Lower leg skin (tissue), 4 donors: ENCODE results near the gene CCND1. TPM values are rescaled to one million over a fixed set of nuclear protein-coding genes. Genes with fewer than 3 reads are reported as not detected.

ENCODE experiments used
- DNase-seq, 2 donors: peaks; one replicate each; pipeline ENCODE4 v3.0.0-alpha.2; 2019; ENCODE audit warnings: low spot score in 2 of 2
- H3K4me3 ChIP-seq: fragments of 200-600 bp; sonication (generic); 2 replicates; pipeline ENCODE4 v1.5.1; 2017; ENCODE audit warnings: mild to moderate bottlenecking, low read depth; ENCODE audit not compliant: poor library complexity, severe bottlenecking
- POLR2A ChIP-seq, 2 donors: fragments of 450-650 bp; IDR thresholded peaks; one replicate each; pipeline ENCODE4 v1.6.1; 2016 to 2017; ENCODE audit warnings: antibody characterized with exemption in 2 of 2, mild to moderate bottlenecking in 1 of 2, moderate library complexity in 1 of 2
- whole genome bisulfite sequencing, 2 donors: methylation state at CpG; one replicate each; pipeline ENCODE4 v1.1.5; 2018; 5-methylcytosine and 5-hydroxymethylcytosine counted together
- intact Hi-C: fragments of 100-400 bp; cut with DNase I; formaldehyde crosslinking; loops from one replicate; pipeline ENCODE4 v1.15.0; 2023; ENCODE audit warnings: low total_unique reads
- total RNA-seq, 4 donors: library from RNA; depleted of rRNA; stranded (reverse); fragments of >200 nt; gene quantifications; one replicate each; pipeline ENCODE4 v1.1.0, GENCODE V29; 2016
- TF ChIP-seq, protein P1 (sequence below), 3 donors: fragments of 450-650 bp; IDR thresholded peaks; one replicate each; pipeline ENCODE4 v1.5.1; 2016; ENCODE audit warnings: antibody characterized with exemption in 3 of 3, mild to moderate bottlenecking in 3 of 3, moderate library complexity in 2 of 3

Gene CCND1
- total RNA-seq = 100 to 1,000 TPM; 194 to 370 (median 229) TPM

DNA sequence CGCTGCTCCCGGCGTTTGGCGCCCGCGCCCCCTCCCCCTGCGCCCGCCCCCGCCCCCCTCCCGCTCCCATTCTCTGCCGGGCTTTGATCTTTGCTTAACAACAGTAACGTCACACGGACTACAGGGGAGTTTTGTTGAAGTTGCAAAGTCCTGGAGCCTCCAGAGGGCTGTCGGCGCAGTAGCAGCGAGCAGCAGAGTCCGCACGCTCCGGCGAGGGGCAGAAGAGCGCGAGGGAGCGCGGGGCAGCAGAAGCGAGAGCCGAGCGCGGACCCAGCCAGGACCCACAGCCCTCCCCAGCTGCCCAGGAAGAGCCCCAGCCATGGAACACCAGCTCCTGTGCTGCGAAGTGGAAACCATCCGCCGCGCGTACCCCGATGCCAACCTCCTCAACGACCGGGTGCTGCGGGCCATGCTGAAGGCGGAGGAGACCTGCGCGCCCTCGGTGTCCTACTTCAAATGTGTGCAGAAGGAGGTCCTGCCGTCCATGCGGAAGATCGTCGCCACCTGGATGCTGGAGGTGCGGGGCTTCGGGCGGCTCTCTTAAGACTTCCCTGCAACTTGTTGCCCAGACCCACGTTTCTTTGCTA is at the start of gene CCND1:
CCND1 (plus strand) TSS at position 162 of the 587 bp plus-strand sequence; CDS start at position 320, 158 bp downstream.
- intact Hi-C loops = no loop called here
- peak in 1 of 2 donors; percentile 94 for DNase-seq
- H3K4me3 ChIP-seq = peak within 1 kb of the TSS; percentile 75
- no peak for TF ChIP-seq POLR2A (IDR thresholded peaks at IDR 0.05)
- TF ChIP-seq, protein P1, sequence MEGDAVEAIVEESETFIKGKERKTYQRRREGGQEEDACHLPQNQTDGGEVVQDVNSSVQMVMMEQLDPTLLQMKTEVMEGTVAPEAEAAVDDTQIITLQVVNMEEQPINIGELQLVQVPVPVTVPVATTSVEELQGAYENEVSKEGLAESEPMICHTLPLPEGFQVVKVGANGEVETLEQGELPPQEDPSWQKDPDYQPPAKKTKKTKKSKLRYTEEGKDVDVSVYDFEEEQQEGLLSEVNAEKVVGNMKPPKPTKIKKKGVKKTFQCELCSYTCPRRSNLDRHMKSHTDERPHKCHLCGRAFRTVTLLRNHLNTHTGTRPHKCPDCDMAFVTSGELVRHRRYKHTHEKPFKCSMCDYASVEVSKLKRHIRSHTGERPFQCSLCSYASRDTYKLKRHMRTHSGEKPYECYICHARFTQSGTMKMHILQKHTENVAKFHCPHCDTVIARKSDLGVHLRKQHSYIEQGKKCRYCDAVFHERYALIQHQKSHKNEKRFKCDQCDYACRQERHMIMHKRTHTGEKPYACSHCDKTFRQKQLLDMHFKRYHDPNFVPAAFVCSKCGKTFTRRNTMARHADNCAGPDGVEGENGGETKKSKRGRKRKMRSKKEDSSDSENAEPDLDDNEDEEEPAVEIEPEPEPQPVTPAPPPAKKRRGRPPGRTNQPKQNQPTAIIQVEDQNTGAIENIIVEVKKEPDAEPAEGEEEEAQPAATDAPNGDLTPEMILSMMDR (IDR thresholded peaks at IDR 0.05) = no peak
- 0% methylated on average over 15 to 39 of the region's 49 CpGs for WGBS, 2 donors

DNA sequence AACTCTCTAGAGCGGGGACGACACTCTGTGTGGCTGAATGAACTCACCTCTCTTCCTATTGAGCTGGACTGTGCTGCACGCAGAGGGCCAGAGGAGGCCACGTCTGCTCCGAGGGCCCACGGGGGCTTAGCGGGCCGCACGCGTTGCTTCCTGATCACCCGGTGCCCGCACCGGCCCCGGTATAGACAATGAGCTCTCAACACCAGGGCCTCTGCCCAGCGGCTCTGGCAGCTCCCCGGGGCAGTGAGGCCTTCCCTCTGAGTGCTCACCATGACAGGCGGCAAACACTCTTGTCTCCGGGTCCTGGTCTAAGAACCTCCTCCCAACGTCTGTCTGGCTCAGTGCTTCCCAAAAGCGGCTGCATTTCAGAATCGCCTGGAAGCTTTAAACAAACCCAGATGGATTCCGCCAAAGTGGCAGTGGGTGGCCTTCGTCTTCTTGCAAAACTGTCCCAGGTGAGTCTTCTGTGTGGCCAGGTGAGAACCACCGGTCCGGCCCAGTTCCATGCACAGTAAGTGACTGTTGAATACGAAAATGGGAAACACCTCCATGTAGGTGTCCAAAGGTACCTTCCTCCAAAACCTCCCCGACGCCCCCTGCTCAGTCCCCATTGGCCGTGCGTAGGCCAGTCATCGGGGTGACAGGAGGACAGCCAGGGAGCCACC is 47.8 kb upstream of the CCND1 start:
- intact Hi-C loops = no loop called here
- 77 to 87% methylated on average over 24 to 31 of the region's 31 CpGs for WGBS, 2 donors
- DNase-seq = peak in 1 of 2 donors; percentile 82
- H3K4me3 ChIP-seq = no peak overlapping the region
- TF ChIP-seq, protein P1 (IDR thresholded peaks at IDR 0.05) = no peak
- TF ChIP-seq POLR2A (IDR thresholded peaks at IDR 0.05) = no peak

DNA sequence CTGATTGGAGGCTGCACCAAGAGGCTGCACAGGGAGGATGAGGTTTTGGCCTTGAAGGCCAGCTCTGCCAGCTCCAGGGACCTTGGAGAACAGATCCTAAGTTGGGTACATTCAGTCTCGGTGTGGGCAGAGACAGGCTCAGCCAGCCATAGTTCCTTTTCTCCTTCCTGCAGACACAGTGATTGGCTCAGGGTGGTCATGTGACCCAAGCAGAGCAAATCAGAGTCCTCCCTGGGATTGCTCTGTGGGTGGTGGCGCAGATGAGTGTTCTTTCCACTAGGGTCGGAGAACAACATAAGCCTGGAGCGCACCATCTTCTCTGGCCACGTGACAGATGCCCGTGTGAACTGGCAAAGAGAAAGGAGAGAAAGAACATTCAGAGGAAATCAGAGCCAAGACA is 47.1 kb upstream of the CCND1 start:
- TF ChIP-seq, protein P1 (IDR thresholded peaks at IDR 0.05) = no peak
- intact Hi-C loops = no loop called here
- WGBS, 2 donors = 76 to 85% methylated on average over 6 of the region's 6 CpGs
- peak in 1 of 2 donors; percentile 32 for DNase-seq
- no peak overlapping the region for H3K4me3 ChIP-seq

DNA sequence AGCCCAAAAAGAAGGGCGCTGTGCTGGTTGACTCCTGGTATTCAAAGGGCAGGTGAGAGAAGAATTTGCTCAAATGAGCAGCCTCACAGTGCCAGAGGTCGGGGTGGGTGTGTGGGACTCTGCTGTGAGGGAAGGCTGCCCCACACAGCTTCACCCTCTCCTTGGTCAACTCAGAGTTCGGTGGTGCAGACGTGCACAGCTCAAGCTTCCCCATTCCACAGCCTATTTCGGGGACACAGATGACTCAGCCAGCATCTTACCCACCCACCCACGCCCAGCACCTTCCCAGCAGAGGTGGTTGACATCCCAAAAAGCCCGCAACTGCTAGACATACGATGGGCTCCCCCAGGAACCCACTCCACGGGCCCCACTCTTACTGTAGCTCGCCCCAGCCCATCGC is 46.5 kb upstream of the CCND1 start:
- TF ChIP-seq, protein P1 (IDR thresholded peaks at IDR 0.05) = no peak
- no peak for TF ChIP-seq POLR2A (IDR thresholded peaks at IDR 0.05)
- peak in 1 of 2 donors; percentile 76 for DNase-seq
- intact Hi-C loops = no loop called here

DNA sequence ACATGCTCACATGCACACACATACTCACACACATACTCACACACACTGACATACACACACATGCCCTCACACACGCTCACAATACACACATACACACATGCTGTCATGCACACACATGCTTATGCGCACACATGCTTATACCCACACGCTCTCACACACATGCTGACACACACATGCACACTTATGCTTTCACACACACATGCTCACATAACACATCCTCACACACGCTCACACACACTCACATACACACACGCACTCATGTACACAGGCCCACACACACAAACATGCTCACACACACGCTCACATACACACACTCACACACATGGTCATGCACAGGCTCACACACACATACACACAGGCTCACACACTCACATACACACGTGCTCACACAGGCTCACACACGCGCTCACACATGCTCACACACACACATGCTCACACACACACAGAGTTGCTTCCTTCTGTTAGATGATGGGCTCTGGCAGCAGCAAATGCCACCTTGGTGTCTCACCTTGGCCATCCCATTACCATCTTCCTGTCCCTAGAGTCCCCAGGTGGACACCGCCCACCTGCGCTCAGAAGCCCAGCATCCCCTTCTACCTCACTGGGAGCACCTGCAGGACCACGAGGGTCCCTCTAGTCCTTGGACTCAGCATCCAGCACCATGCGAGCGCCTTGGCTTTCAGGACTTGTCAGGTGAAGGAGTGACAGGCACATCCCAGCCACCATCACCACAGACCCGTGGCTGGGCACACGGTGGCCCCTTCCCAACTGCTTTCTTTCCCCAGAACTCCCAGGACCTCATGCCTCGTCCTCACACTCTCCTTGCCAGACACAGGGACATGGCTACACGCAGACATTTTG is 44.9 kb upstream of the CCND1 start:
- no peak overlapping the region for H3K4me3 ChIP-seq
- intact Hi-C loops = no loop called here
- DNase-seq = peak in 1 of 2 donors; percentile 53
- WGBS, 2 donors = 74 to 75% methylated on average over 17 to 18 of the region's 18 CpGs
- TF ChIP-seq POLR2A (IDR thresholded peaks at IDR 0.05) = no peak
- TF ChIP-seq, protein P1 (IDR thresholded peaks at IDR 0.05) = no peak

More for the DNA sequence above, 46.5 kb upstream of the CCND1 start:
- WGBS, 2 donors = 83 to 90% methylated on average over 7 to 11 of the region's 11 CpGs
- H3K4me3 ChIP-seq = no peak overlapping the region
